IMR-90 (cell line): ENCODE results near the gene PTPN22.

Experiments used
- BHLHE40 ChIP-seq: fragments of 150-350 bp; IDR thresholded peaks from 2 replicates; pipeline ENCODE4 v1.6.1; 2016; ENCODE audit warnings: mild to moderate bottlenecking, low read depth, low read length
- CEBPB ChIP-seq: IDR thresholded peaks from 2 replicates; pipeline ENCODE4 v1.6.1; 2012; ENCODE audit warnings: low read depth, low read length, improper control_type of control experiment
- MAFK ChIP-seq: IDR thresholded peaks from 2 replicates; pipeline ENCODE4 v1.6.1; 2012; ENCODE audit warnings: low read depth, low read length, improper control_type of control experiment
- MXI1 ChIP-seq: IDR thresholded peaks from 2 replicates; pipeline ENCODE4 v1.6.1; 2012; ENCODE audit warnings: low read depth, mild to moderate bottlenecking, low read length, moderate library complexity, borderline replicate concordance
- NFE2L2 ChIP-seq: fragments of 150-350 bp; IDR thresholded peaks from 2 replicates; pipeline ENCODE4 v1.6.1; 2016; ENCODE audit warnings: low read depth, mild to moderate bottlenecking, low read length
- POLR2A ChIP-seq: IDR thresholded peaks from 2 replicates; pipeline ENCODE4 v1.6.1; 2012; ENCODE audit warnings: mild to moderate bottlenecking, low read depth, low read length
- RAD21 ChIP-seq: IDR thresholded peaks from 2 replicates; pipeline ENCODE4 v1.6.1; 2012; ENCODE audit warnings: low read length, improper control_type of control experiment
- RFX5 ChIP-seq: IDR thresholded peaks from 2 replicates; pipeline ENCODE4 v1.8.0; 2012; ENCODE audit warnings: low read depth, mild to moderate bottlenecking, low read length, moderate library complexity
- SMC3 ChIP-seq: fragments of 150-350 bp; IDR thresholded peaks from 2 replicates; pipeline ENCODE4 v1.6.1; 2016; ENCODE audit warnings: low read depth, mild to moderate bottlenecking, antibody characterized with exemption, low read length, moderate library complexity
- TF ChIP-seq, protein P1 (sequence below): fragments of 150-350 bp; IDR thresholded peaks from 2 replicates; pipeline ENCODE4 v1.6.1; 2017; ENCODE audit warnings: mild to moderate bottlenecking, antibody characterized with exemption, low read length, low read depth
- TF ChIP-seq, protein P2 (sequence below): conservative IDR thresholded peaks from 2 replicates; pipeline ENCODE4 v1.5.1; 2012; ENCODE audit warnings: mild to moderate bottlenecking, low read depth, low read length, improper control_type of control experiment
- TF ChIP-seq, protein P3 (sequence below): fragments of 150-350 bp; IDR thresholded peaks from 2 replicates; pipeline ENCODE4 v1.6.1; 2016; ENCODE audit warnings: low read depth, mild to moderate bottlenecking, low read length, moderate library complexity, borderline replicate concordance

DNA sequence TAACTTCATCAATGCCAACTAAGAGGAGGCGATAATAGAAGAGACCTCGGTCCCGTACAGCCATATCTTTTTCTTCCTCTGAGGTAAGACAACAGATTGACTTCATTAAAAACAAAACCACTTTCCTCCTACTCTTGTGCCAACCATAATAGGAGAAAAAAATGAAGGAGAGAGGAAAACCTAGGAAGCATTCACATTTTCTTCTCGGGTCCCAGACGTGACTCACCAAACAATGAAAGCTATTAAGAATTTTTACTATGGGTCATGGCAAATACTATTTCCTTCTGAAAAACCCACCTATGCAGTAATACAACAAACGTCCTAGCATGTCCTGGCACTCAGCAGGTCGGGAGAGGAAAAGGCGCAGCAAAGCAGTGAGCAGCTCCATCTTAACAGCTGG lies 24.4 kb upstream of the PTPN22 start:
- TF ChIP-seq POLR2A (no peak), CEBPB (no peak), NFE2L2 (no peak), RAD21 (no peak), MAFK (no peak), MXI1 (no peak), BHLHE40 (no peak), SMC3 (no peak), RFX5 (no peak)
- TF ChIP-seq, protein P1, sequence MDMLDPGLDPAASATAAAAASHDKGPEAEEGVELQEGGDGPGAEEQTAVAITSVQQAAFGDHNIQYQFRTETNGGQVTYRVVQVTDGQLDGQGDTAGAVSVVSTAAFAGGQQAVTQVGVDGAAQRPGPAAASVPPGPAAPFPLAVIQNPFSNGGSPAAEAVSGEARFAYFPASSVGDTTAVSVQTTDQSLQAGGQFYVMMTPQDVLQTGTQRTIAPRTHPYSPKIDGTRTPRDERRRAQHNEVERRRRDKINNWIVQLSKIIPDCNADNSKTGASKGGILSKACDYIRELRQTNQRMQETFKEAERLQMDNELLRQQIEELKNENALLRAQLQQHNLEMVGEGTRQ = no peak
- TF ChIP-seq, protein P2, sequence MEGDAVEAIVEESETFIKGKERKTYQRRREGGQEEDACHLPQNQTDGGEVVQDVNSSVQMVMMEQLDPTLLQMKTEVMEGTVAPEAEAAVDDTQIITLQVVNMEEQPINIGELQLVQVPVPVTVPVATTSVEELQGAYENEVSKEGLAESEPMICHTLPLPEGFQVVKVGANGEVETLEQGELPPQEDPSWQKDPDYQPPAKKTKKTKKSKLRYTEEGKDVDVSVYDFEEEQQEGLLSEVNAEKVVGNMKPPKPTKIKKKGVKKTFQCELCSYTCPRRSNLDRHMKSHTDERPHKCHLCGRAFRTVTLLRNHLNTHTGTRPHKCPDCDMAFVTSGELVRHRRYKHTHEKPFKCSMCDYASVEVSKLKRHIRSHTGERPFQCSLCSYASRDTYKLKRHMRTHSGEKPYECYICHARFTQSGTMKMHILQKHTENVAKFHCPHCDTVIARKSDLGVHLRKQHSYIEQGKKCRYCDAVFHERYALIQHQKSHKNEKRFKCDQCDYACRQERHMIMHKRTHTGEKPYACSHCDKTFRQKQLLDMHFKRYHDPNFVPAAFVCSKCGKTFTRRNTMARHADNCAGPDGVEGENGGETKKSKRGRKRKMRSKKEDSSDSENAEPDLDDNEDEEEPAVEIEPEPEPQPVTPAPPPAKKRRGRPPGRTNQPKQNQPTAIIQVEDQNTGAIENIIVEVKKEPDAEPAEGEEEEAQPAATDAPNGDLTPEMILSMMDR = no peak
- TF ChIP-seq, protein P3, sequence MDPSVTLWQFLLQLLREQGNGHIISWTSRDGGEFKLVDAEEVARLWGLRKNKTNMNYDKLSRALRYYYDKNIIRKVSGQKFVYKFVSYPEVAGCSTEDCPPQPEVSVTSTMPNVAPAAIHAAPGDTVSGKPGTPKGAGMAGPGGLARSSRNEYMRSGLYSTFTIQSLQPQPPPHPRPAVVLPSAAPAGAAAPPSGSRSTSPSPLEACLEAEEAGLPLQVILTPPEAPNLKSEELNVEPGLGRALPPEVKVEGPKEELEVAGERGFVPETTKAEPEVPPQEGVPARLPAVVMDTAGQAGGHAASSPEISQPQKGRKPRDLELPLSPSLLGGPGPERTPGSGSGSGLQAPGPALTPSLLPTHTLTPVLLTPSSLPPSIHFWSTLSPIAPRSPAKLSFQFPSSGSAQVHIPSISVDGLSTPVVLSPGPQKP = no peak
